ENCODE data around the gene GPR153. TPM values are rescaled to one million over a fixed set of nuclear protein-coding genes. Genes with fewer than 3 reads are reported as not detected.
A peak's percentile ranks its signal among the peaks of the same experiment; 100 is the strongest.

The GPR153 gene
- total and polyA plus RNA-seq, 12 donors = 1.8 to 8.5 (median 3.6) TPM

GRCh38 chr1:6218375-6219164, 42.3 kb downstream of the GPR153 start:
- Histone ChIP-seq H3K9me3 (no peaks in the 10 kb centered on the region), H3K27me3 (no peaks in the 10 kb centered on the region), H3K4me1 (peaks cover 11 to 39% (median 21%) of the 10 kb centered on the region in 9 donors), H3K27ac (peak overlapping the region in 2 of 10 donors; percentile 44 to 49), H3K36me3 (peaks cover 0 to 84% (median 8%) of the 10 kb centered on the region in 9 donors), H3K4me3 (no peak overlapping the region)
- no peak for DNase-seq
- no peak for ATAC-seq
- 79 to 80% methylated on average over 16 of the region's 16 CpGs for WGBS, 2 donors
- intact Hi-C loops (cut with DNase I) = no loop called here
- TF ChIP-seq CTCF (IDR thresholded peaks at IDR 0.05) = no peak

GRCh38 chr1:6212193-6212959, 48.5 kb downstream of the GPR153 start:
- no peak for TF ChIP-seq CTCF (IDR thresholded peaks at IDR 0.05)
- Histone ChIP-seq H3K9me3 (no peaks in the 10 kb centered on the region), H3K36me3 (peaks cover 0 to 79% (median 13%) of the 10 kb centered on the region in 9 donors), H3K4me1 (peaks cover 15 to 51% (median 19%) of the 10 kb centered on the region in 9 donors), H3K27me3 (peaks cover 0 to 17% (median 0%) of the 10 kb centered on the region in 7 donors), H3K27ac (no peak overlapping the region), H3K4me3 (no peak overlapping the region)
- ATAC-seq = no peak
- no peak for DNase-seq
- intact Hi-C loops (cut with DNase I) = no loop called here
- 69 to 80% methylated on average over 20 of the region's 20 CpGs for WGBS, 2 donors

- Histone ChIP-seq H3K27ac (no peak overlapping the region), H3K9me3 (no peaks in the 10 kb centered on the region), H3K4me3 (no peak overlapping the region), H3K4me1 (peaks cover 15 to 56% (median 24%) of the 10 kb centered on the region in 9 donors), H3K36me3 (peaks cover 0 to 73% (median 13%) of the 10 kb centered on the region in 9 donors), H3K27me3 (peaks cover 0 to 24% (median 0%) of the 10 kb centered on the region in 7 donors)
- TF ChIP-seq CTCF (IDR thresholded peaks at IDR 0.05) = no peak
- 84 to 88% methylated on average over 16 of the region's 16 CpGs for WGBS, 2 donors
- ATAC-seq (no peak), DNase-seq (no peak)
- intact Hi-C loops (cut with DNase I) = no loop called here
These were observed 49.2 kb downstream of the GPR153 start for GRCh38 chr1:6211731-6212130.

- DNase-seq = no peak
- ATAC-seq = no peak
- Histone ChIP-seq H3K4me1 (peaks cover 19 to 66% (median 33%) of the 10 kb centered on the region in 9 donors), H3K27ac (no peak overlapping the region), H3K27me3 (peaks cover 0 to 34% (median 0%) of the 10 kb centered on the region in 7 donors), H3K36me3 (peaks cover 0 to 63% (median 7%) of the 10 kb centered on the region in 9 donors), H3K9me3 (no peaks in the 10 kb centered on the region), H3K4me3 (no peak overlapping the region)
- TF ChIP-seq CTCF (IDR thresholded peaks at IDR 0.05) = no peak
- 83 to 91% methylated on average over 28 to 29 of the region's 29 CpGs for WGBS, 2 donors
- intact Hi-C loops (cut with DNase I) = no loop called here
These were observed 50.1 kb downstream of the GPR153 start for GRCh38 chr1:6210591-6211355.
